ENCODE results near the gene RER1. TPM values are rescaled to one million over a fixed set of nuclear protein-coding genes. Genes with fewer than 3 reads are reported as not detected.

Gene RER1
- polyA plus RNA-seq, 1 donor, result 72.7 TPM

DNA sequence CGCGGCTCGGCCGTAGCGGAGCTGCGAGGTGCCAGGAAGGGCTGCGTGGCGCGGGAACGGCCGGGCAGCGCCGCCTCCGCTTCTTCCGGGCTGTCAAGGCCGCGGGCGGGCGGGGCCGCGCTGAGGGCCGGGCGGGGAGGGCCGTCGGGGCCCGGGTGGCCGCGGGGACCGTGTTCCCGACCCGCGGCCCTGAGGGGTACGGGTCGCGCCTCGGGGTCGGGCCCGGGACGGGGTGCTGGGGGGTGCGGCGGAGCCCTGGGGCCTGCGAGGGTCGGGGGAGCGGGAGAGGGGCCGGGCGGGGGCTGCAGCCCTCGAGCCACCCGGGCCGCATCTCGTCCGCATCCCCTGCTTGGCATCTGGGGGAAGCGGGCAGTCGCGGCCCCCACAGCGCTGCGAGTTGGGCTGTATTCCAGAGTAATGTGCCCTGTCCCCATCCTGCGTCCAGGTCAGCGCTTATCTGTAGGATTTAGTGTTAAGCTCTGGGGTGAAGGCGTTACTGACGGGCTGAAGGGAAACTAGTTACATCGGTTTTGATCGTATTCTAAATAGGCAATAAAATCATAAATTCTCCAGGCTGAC is 379 bp downstream of the RER1 start:
- DNase-seq, result no peak

DNA sequence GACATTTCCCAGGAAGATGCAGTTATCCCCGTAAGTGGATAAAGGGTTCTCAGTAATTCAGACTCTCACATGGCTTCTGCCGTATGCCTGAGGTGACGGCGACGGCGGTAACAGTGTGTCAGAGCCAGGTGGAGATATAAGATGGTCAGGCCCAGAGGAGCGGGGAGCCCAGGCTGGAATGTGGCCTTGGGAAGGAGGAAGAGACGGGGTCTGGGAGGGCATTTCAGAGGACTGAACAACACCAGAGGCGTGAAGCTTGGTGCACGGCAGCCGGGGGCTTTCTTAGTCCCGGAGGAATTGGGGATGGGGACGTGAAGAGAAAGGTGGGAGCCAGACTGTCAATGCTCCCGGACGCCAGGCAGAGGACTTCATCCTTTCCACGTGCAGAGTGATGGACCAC is 1.0 kb downstream of the RER1 start:
- DNase-seq, result no peak

DNA sequence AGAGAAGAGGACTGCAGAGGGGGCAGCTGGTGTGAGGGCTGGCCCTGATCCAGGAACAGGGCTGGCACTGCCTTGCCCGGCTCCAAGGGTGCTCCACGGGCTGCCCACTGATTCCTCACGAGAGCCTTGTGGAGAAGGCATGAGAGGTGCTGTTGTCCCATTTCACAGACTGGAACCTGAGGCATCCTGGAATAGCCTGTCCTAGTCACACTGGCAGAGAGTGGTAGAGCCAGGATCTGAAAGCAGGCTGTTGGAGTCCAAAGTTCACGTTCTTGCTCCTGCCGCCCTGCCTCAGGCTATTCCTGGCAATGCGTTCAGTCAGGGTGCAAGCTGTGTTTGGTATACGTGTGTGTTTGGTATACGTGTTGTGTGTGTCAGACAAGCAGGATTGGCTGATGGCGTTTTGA is 1.8 kb downstream of the RER1 start:
- no peak for DNase-seq

DNA sequence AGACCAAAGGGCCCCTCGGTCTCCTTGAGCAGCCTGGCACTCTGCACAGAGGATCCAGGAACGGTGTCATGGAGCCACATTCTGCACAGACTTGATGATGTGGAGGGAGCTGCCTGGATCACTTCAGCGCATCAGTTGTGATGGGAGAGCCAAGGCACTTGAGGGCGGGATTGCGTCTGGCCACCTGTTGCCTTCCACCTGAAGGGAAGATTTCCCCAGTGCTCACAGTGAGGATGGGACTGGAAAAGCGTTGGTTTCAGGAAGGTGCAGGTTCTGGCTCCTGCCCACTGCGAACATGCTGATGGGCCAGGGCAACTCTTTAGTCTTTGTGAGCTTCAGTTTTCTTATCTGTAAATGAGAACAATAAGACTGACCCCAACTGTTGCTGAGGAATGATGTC is 2.6 kb downstream of the RER1 start:
- no peak for DNase-seq

DNA sequence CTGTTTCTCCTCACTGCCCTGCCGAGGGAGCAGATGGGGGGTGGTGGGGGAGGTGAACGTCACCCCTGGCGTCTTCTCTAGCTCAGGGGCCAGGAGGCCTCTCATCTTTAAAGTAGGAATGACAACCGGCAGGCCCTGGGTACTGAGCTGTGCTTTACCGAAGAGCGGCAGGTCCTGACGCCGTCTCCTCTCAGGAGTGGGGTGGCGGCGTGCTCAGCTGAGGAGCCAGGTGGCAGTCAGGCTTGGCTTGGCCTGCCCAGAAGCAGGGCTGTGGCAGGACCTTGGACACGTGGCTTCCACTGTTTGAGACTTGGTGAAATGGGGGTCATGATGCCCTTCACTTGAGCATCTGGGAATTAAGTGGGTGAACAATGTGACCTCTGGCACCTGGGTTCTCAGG is 3.1 kb downstream of the RER1 start:
- DNase-seq, result no peak

DNA sequence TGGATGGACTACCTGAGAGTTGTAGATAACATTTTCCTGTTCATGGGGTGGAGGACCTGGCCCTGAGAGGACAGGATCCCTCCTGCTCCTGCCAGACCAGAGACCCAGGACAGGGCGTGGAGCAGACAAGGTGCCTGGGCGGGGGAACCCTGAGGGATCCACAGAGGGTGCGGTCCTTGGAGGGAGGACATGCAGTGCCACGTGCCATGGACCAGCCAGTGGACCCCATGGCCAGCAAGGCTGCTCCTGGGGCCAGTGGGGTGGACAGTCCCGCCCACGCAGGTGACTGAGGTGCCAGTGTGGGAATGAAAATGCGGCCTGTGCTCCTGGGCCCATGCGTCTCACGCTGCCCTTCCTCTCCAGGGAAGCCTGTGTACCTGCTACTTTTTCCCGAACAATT is 3.6 kb downstream of the RER1 start:
- DNase-seq, result no peak

DNA sequence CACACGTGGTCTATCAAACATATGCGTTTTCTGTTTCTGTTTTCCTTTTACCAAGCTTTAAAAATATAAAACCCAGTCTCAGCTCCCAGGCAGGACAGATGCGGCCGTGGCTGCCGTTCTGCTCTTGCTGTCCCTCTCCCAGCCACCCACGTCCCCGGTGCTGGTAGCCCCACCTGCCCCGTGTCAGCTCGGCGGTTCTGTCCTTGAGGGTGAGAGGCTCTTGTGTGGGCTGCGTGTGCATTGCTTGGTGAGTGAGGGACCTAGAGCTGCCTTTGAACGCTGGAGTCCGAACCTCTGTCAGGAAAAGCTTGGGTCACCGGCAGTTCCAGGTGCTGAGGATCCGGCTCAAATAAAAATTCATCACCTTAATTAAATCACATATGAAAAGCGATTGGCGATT is 4.4 kb downstream of the RER1 start:
- no peak for DNase-seq

DNA sequence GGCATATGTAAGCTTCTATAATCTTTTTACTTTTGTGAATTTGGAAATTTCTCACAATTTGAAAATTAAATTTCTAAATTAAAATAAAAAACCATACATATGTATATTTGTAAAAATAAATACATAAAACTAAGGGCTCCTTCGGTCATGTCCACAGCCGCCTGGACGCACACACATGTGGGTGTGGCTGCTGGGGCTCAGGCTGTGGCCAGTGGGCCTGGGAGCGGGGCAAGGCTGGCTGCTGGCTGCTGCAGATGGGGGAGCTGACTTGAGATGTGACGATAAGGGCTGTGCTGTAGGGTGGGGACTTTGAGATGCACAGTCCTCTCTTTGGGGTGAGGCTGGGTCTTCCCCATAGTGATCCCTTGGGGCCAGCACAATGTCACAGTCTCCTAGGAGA is 4.8 kb downstream of the RER1 start:
- DNase-seq, result no peak

DNA sequence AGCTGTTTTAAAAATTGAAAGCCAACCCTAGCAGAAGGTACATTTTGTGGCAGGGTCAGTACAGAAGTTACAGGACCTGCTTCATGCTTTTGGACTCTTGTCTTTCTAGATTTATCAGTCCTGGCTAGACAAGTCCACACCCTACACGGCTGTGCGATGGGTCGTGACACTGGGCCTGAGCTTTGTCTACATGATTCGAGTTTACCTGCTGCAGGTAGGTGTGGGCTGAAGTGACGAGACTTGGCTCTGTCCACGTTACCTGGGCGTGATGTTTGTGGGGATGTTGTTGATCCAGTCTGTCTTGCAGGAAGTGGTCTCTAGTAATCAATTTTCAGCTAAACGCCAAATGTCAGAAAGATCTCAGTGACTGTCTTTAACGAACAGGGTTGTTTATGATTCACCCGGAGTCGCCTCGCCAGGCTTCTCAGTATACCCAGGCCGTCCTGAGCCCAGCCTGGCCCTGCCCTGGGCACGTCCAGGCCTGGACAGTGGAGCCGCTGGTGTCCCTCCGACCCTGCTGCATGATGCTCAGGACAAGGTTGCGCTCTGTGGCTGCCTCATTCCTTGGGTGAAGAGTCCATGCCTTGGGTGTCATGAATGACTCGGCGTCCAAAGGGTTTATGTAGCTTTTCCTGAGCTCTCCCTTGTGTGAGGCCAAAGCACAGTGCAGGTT is 5.5 kb downstream of the RER1 start:
- no peak for DNase-seq

DNA sequence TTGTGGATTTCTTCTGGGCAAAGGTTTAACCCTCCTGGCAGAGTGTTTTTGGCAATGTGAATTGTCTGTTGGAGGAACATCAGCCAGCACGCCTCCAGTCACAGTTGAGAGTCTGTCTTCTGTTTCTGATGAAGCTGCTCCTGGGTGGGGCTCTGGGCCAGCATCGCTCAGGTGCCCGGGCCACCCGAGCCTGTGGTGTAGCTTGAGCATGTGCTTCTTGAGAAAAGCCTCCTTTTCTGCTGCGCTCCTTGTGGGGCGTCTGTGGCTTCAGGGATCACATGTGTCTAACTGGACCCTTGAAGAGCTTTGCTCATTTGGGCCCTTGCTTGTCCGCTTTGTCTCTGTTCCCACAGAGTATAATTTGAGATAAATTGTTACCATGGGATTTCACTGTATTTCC is 7.2 kb downstream of the RER1 start:
- no peak for DNase-seq

DNA sequence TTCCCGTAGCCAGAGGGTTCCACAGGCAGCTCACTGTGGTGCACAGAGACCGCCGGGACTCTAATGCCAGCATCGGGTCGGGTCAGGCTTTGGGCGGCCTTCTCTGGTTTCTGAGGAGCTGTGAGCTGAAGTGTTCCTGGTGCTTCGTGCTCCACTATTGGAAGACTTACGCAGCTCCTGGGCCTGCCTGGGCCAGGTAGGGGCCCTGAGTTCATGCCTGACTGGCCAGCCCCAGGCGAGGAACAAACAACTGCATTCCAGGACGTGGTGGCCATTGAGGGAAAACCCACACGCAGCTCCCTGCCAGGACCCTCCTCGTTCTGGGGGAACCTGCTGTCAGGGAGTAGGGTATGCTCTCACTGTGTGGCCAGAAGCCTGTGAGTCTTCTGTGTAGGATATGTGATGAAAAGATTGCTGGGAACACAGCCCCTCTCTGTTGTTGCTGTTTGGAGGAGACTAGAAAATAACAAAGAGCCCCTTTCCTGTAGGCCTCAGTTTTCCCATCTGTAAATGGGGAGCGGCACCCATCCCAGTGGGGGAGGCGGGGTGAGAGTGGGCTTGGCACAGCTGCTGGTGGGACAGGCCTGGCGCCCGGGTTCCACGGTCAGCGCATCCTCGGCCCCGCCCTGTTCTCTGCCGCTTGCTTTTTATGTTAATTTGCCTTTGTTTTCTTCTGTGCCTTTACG is 8.4 kb downstream of the RER1 start:
- no peak for DNase-seq

DNA sequence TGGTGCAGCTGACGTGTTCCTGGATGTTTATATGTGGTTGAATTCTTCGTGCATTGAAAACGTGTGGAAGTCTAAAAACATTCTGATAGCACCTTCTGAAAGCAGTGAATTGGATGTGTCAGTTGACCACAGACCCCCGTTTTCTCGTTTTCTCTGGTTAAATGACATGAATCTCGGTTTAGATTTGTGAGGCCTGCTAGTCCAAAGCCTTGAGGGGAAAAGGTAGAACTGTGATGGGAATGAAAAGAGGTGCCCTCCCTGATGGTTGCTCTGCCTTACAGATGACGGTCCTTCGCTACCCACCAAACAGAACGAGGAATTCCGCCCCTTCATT is 8.9 kb downstream of the RER1 start:
- no peak for DNase-seq

DNA sequence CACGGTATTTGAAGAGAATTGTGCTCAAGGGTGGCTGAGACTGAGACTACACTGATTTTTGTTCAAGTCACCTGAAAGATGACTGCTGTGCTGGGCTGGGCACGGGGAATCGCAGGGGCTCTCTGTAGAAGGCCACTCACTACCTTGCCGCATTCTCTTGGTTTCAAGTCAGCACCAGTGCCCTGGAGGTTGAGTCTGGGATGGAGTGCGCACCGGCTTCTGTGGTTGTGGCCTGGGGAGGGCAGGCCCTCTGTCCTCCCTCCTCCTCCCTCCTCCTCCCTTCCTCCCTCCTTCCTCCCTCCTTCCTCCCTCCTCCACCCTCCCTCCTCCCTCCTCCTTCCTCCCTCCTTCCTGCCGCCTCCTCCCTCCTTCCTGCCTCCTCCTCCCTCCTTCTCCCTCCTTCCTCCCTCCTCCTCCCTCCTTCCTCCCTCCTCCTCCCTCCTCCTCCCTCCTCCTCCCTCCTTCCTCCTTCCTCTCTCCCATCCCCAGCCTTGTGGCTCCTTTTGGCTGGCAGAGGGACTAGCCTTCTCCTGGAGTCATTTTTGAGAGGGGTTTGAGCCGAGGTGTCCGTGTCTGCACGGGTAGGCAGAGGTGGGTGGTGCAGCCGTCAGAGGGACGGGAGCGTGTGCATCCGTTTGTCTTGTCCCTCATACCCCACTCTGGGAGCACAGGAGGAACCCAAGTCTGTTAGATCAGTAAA is 9.5 kb downstream of the RER1 start:
- DNase-seq, result no peak

DNA sequence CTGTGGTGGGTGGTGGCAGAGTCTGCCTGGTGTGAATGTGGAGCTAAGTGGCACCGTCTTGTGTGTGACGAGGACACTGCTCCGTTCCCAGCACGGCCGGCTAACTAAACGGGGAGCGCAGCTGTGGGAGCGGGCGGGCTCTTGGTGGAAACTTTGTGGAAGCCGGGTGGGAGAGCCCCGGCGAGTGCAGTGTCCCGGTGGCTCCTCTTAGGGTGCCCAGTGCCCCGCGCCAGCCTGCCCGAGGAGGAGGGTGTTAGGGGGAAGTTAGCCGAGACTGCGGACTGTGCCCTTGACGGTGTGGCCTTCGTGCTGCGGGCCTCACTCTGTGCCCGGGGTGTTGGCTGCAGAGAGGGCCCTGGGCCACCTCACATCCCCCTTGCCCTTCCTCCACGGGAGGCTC is 10.8 kb downstream of the RER1 start:
- no peak for DNase-seq

DNA sequence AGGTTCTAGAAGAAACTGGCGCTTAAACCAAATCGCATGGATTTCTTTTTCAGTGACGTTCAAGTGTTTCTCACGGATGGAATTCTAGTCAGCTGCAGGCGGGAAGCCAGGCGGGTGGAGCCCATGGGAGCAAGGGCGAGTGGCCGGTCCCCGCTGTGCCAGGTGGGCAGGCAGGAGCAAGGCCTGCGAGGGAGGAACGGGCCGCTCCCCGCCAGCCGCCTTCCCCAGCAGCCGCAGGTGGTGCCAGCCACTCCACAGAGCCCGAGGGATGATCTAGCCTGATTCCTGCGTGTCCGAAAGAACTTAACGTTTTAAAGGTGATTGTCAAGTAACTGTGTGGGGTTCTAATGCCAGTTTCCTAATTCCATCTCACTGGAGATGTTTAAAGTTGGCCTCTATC is 11.6 kb downstream of the RER1 start:
- DNase-seq, result no peak

DNA sequence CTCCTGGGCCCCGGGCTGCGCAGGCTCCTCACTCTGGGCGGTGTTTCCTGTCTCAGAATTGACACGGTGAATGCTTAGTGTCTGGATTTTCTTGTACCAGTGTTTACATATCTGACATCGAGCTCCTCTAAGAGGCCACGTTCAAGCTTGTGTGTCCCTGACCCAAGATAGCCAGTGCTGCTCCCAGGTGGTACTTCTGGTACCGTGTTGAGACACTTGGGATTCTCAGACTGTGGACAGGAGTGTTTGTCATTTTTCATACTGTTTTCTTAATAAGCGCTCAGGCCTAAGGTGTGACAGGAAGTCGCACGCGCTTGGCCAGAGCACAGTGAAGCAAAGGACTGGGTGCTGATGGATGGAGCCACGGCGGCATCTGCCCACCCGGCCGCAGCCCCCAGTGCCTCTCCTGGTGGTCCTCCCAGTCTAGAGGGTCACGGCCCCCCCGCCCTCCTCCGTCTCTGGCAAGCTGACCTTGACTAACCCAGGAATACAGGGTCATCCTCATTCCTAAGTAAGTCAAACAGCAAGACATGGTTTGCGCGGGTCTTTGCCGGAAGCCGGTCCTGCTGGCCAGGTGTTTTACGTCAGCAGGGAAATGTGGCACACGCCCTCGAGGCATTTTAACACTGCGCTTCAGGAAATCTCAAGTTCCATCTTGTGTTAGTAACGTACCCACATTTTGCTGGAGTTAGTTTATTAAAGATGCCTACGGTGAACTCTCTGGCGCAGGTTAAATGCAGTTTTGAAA is 12.7 kb downstream of the RER1 start:
- no peak for DNase-seq

DNA sequence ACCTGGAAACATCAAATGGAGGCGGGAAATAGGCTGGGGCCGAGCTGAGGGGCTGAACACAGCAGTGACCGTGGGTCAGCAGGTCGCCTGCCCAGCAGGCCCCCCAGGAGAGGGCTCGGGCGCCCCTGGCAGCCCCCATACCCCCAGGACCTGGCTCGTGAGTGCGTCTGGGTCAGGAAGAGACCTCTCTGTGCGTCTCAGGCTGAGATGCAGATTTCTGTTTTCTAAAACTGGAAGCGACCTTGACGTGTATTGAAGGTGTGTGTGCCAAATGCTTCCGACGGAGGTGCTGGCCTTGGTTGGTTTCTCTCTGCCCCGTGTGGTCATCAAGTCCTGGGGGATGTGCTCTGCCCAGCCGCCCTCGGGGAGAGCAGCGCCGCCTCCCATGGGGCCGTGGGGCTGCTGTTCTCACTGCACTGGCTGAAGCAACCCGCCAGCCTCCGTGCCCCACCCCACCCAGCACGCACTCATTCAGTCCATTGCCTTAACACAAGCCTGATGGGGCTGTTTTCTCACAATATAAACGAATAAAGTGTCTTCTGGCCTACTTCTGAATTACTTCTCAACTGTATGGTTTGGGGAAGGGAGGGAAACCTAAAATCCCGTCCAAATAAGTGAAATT is 13.4 kb downstream of the RER1 start:
- DNase-seq, result no peak

DNA sequence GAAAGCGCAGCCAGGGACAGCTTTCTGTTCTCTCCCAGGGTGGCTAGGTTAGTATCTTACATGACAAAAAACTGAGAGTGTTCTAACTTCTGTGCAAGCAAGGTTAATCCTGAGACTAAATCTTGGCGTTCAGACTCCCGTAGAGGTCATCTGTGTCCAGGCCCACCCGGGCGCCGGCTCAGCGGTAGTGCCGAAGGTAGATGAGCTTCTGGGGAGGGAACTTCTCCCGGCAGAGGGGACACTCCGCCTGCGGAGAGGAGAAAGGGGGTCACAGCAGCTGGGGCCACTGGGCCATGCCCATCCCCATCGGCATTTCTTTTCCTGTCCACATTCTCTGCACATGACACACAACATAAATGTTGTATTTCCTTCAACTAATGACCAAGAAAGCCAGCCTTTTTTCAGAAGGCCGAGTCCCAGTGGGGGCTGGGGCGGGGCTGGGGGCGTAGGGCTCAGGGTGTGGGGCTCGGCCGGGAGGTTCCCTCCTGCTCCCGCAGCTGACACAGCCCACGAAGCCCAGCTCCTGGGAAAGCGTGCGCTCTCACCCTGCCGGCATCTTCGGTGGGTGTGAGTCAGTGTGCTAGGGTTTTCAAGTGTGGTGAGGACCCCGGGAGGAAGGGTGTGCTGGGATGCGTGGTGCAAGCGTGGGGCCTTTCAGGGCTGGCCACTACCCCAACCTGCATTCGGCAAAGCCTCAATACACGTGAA is 14.1 kb downstream of the RER1 start:
- no peak for DNase-seq

DNA sequence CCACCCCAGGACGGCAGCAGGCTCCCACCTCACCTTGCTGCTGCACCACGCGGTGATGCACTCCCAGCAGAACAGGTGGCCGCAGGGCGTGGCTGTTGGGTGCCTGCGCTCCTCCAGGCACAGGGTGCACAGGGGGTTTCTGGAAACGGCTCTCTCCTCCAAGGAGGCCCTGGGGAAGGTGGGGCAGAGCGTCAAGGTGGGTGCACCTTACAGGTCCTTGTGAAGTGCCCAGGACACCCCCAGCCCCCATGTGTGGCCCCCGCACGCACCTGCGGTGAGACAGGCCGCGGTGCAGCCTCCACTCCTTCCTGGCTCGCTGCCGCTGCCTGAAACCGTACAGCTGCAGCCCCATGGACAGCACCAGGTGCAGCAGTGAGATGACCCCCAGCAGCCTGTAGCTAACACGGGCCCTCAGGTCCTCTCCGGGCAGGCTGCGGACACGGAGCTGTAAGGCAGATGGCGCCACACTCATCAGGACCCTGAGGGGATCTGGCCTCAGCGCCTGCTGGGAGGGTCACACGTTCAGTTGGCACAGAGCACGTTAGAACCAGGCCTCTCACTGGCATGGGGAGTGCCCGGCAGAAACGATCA is 14.9 kb downstream of the RER1 start:
- no peak for DNase-seq

DNA sequence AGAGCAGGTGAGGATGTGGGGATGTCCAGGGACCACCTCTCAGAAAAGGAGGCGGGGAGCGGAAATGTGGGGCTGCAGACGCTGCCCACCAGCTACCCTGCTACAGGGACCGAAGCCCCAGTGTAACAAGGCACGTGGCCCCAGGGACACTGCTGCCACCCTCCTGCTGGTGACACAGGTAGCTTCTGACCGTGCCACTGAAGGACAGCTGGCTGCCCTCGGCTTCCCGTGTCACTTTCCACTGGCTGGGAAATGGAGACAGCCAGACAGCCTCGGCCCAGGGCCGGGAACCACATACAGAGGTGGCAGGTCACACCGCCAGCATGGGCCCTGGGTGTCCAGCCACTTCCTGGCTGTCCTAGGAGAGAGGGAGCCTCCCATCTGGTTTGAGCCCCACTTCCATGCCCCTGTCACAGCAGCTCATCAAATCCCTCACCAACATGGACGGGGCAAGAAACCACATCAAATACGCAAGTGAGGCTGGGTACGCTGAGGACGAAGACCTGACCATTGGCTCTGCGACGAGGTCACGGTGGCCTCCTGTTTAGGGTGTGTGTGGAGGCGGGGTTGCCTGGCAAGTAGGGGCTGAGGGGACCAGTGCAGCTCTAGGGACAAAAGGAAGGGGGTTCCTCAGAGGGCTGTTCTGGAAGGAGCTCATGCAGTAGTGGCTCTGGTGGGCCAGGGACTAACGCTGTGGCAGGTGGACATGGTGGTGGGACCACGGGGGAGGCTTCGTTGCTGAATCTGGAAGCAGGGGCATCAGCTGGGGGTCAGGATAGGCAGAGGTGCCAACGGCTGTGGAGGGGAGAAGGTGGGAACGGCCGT is 15.7 kb downstream of the RER1 start:
- no peak for DNase-seq

DNA sequence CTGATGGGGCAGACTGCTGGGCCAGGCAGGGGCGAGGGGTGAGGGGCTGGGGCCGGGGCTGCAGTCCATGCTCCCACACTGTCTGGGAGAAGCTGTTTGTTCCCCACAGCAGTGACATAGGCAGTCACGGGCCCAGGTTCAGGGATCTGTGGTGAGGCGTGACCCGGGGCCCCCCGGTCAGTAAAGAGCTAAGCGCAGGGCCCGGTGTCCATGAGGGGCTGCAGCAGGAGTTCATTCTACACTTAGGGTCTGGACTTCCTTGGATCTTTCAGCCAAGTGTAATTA is 16.3 kb downstream of the RER1 start:
- no peak for DNase-seq
